PC-3 (cell line): ENCODE results near the gene TPX2. TPM values are rescaled to one million over a fixed set of nuclear protein-coding genes. Genes with fewer than 3 reads are reported as not detected.

Experiments used
- ATAC-seq: fragments of 200-7000 bp; cut with Tn5 transposase; 2 replicates; pipeline ENCODE4 v1.9.1; 2020; ENCODE audit warnings: mild to moderate bottlenecking, moderate library complexity
- BruUV-seq: library from RNA; stranded (reverse); fragments of 400-500 nt; replicated peaks from 2 replicates; lab custom pipeline; 2021; lab: Mats Ljungman, UMichigan
- CTCF ChIA-PET: fragments of 300-600 bp; sonication (Branson Sonifier 250); formaldehyde crosslinking; loops from one replicate; lab custom pipeline; 2022; ENCODE audit warnings: antibody characterized with exemption; lab: Charles Lee
- POLR2A ChIA-PET: fragments of 300-600 bp; sonication (Branson Sonifier 250); formaldehyde crosslinking; loops from one replicate; lab custom pipeline; 2022; ENCODE audit warnings: antibody characterized with exemption; ENCODE audit not compliant: unreplicated experiment; lab: Charles Lee
- DNase-seq: peaks from one replicate; pipeline ENCODE4 v3.0.0-alpha.2; 2015
- H2AFZ ChIP-seq: fragments of 300-600 bp; sonication (generic); 2 replicates; pipeline ENCODE4 v1.6.0; 2016; ENCODE audit warnings: antibody characterized with exemption, low read length
- H3F3A ChIP-seq: fragments of 300-600 bp; sonication (generic); one replicate; pipeline ENCODE4 v1.6.0; 2017; ENCODE audit warnings: antibody characterized with exemption, low read length, control low read depth, mild to moderate bottlenecking; ENCODE audit not compliant: unreplicated experiment
- H3K27ac ChIP-seq: fragments of 300-600 bp; sonication (generic); 2 replicates; pipeline ENCODE4 v1.5.1; 2016; ENCODE audit warnings: mild to moderate bottlenecking, low read length
- H3K27me3 ChIP-seq: fragments of 300-600 bp; sonication (generic); 2 replicates; pipeline ENCODE4 v1.6.1; 2016; ENCODE audit warnings: low read length, mixed read lengths
- H3K36me3 ChIP-seq: fragments of 300-600 bp; sonication (generic); 2 replicates; pipeline ENCODE4 v1.6.1; 2016; ENCODE audit warnings: low read depth, mixed run types, low read length, mixed read lengths
- H3K4me1 ChIP-seq: fragments of 300-600 bp; sonication (generic); 2 replicates; pipeline ENCODE4 v1.5.1; 2016; ENCODE audit warnings: low read length; ENCODE audit not compliant: insufficient read depth
- H3K4me2 ChIP-seq: fragments of 300-600 bp; sonication (generic); 2 replicates; pipeline ENCODE4 v1.6.0; 2016; ENCODE audit warnings: low read length
- H3K4me3 ChIP-seq: fragments of 300-600 bp; sonication (generic); 2 replicates; pipeline ENCODE4 v1.5.1; 2016; ENCODE audit warnings: mild to moderate bottlenecking, low read length, mixed read lengths
- H3K79me2 ChIP-seq: fragments of 300-600 bp; sonication (generic); 2 replicates; pipeline ENCODE4 v1.6.1; 2017; ENCODE audit warnings: low read length, mixed read lengths
- H3K9ac ChIP-seq: fragments of 300-600 bp; sonication (generic); 2 replicates; pipeline ENCODE4 v1.6.0; 2016; ENCODE audit warnings: mild to moderate bottlenecking, low read length
- H3K9me2 ChIP-seq: fragments of 300-600 bp; sonication (generic); replicated peaks from 2 replicates; pipeline ENCODE4 v1.6.1; 2016; ENCODE audit warnings: mixed run types, low read length, mixed read lengths
- H3K9me3 ChIP-seq: fragments of 300-600 bp; sonication (generic); 2 replicates; pipeline ENCODE4 v1.6.1; 2016; ENCODE audit warnings: low read length, mixed read lengths
- H4K20me1 ChIP-seq: fragments of 300-600 bp; sonication (generic); 2 replicates; pipeline ENCODE4 v1.6.1; 2016; ENCODE audit warnings: low read length, mixed read lengths
- EZH2 ChIP-seq: fragments of 300-600 bp; sonication (generic); IDR thresholded peaks from one replicate; pipeline ENCODE4 v1.6.1; 2017; ENCODE audit warnings: antibody characterized with exemption, mild to moderate bottlenecking, low read length; ENCODE audit not compliant: unreplicated experiment
- EZH2phosphoT487 ChIP-seq: fragments of 300-600 bp; sonication (generic); IDR thresholded peaks from 2 replicates; pipeline ENCODE4 v1.6.1; 2018; ENCODE audit warnings: mild to moderate bottlenecking, antibody characterized with exemption, low read length, borderline replicate concordance
- intact Hi-C: fragments of 100-400 bp; cut with micrococcal nuclease; formaldehyde crosslinking; loops from 2 replicates; pipeline ENCODE4 v1.9.0; 2023
- total RNA-seq: library from RNA; depleted of rRNA; stranded (reverse); fragments of >200 nt; gene quantifications from 2 replicates; pipeline ENCODE4 v1.2.3, GENCODE V29; 2014
- TF ChIP-seq, protein P1 (sequence below): fragments of 300-600 bp; sonication (generic); conservative IDR thresholded peaks from 2 replicates; pipeline ENCODE4 v1.5.1; 2017; ENCODE audit warnings: antibody characterized with exemption, low read depth, mild to moderate bottlenecking, low read length

The TPX2 gene
- total RNA-seq, 1 experiment from 2014 or later = 128 TPM

- Histone ChIP-seq H3K4me3 (no peak overlapping the region), H3K4me2 (no peak overlapping the region), H3K4me1 (no peaks in the 10 kb centered on the region), H3K79me2 (peaks cover 24% of the 10 kb centered on the region), H3K9ac (no peak overlapping the region), H2AFZ (no peak overlapping the region), H3K9me3 (no peaks in the 10 kb centered on the region), H3F3A (no peaks in the 10 kb centered on the region), H4K20me1 (0 out of 2 replicates have a peak, but pooled peaks cover 8% of the 10 kb centered on the region), H3K27ac (no peak overlapping the region), H3K36me3 (peaks cover 60% of the 10 kb centered on the region), H3K27me3 (no peaks in the 10 kb centered on the region), H3K9me2 (no peaks in the 10 kb centered on the region)
- no peak for DNase-seq
- ChIA-PET CTCF (no interaction called here), POLR2A (no interaction called here)
- no TSS peak for BruUV-seq
- intact Hi-C loops = no loop called here
- TF ChIP-seq EZH2phosphoT487 (no peak), EZH2 (no peak)
- TF ChIP-seq, protein P1, sequence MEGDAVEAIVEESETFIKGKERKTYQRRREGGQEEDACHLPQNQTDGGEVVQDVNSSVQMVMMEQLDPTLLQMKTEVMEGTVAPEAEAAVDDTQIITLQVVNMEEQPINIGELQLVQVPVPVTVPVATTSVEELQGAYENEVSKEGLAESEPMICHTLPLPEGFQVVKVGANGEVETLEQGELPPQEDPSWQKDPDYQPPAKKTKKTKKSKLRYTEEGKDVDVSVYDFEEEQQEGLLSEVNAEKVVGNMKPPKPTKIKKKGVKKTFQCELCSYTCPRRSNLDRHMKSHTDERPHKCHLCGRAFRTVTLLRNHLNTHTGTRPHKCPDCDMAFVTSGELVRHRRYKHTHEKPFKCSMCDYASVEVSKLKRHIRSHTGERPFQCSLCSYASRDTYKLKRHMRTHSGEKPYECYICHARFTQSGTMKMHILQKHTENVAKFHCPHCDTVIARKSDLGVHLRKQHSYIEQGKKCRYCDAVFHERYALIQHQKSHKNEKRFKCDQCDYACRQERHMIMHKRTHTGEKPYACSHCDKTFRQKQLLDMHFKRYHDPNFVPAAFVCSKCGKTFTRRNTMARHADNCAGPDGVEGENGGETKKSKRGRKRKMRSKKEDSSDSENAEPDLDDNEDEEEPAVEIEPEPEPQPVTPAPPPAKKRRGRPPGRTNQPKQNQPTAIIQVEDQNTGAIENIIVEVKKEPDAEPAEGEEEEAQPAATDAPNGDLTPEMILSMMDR = no peak
- no peak for ATAC-seq
These were observed 30.6 kb downstream of the TPX2 start for GRCh38 chr20:31769681-31770080.

- H3K9ac ChIP-seq = no peak overlapping the region
- H3K4me1 ChIP-seq = no peaks in the 10 kb centered on the region
- CTCF ChIA-PET = no interaction called here
- H3K27me3 ChIP-seq = no peaks in the 10 kb centered on the region
- DNase-seq (no peak), ATAC-seq (no peak)
- no peak for TF ChIP-seq EZH2
- peaks cover 18% of the 10 kb centered on the region for H3K79me2 ChIP-seq
- POLR2A ChIA-PET = no interaction called here
- H3K9me3 ChIP-seq = no peaks in the 10 kb centered on the region
- BruUV-seq = no TSS peak
- H3F3A ChIP-seq = no peaks in the 10 kb centered on the region
- peaks cover 60% of the 10 kb centered on the region for H3K36me3 ChIP-seq
- 0 out of 2 replicates have a peak, but pooled peaks cover 8% of the 10 kb centered on the region for H4K20me1 ChIP-seq
- no peak overlapping the region for H3K4me3 ChIP-seq
- H3K9me2 ChIP-seq = no peaks in the 10 kb centered on the region
- intact Hi-C loops = no loop called here
- H3K4me2 ChIP-seq = no peak overlapping the region
- no peak overlapping the region for H3K27ac ChIP-seq
- no peak overlapping the region for H2AFZ ChIP-seq
These were observed 31.2 kb downstream of the TPX2 start for GRCh38 chr20:31770243-31770642.

GRCh38 chr20:31774408-31774807 is 35.3 kb downstream of the TPX2 start:
- Histone ChIP-seq H3K36me3 (peaks cover 72% of the 10 kb centered on the region), H3K27me3 (no peaks in the 10 kb centered on the region), H3F3A (no peaks in the 10 kb centered on the region), H3K9me3 (no peaks in the 10 kb centered on the region), H2AFZ (no peak overlapping the region), H3K4me3 (no peak overlapping the region), H4K20me1 (0 out of 2 replicates have a peak, but pooled peaks cover 11% of the 10 kb centered on the region), H3K9me2 (no peaks in the 10 kb centered on the region), H3K4me1 (no peaks in the 10 kb centered on the region), H3K4me2 (no peak overlapping the region), H3K27ac (no peak overlapping the region), H3K9ac (no peak overlapping the region), H3K79me2 (peaks cover 6% of the 10 kb centered on the region; the same call in 1 of the 2 replicates)
- no peak for ATAC-seq
- TF ChIP-seq EZH2 (no peak), EZH2phosphoT487 (no peak)
- TF ChIP-seq, protein P1 = no peak
- DNase-seq = no peak
- ChIA-PET CTCF (no interaction called here), POLR2A (no interaction called here)
- BruUV-seq = no TSS peak
- intact Hi-C loops = no loop called here
